Breast epithelium (tissue), 3 donors: Measurements from ENCODE around the gene GSG1.

ENCODE experiments used
- POLR2A ChIP-seq: fragments of 450-650 bp; IDR thresholded peaks from one replicate; pipeline ENCODE4 v1.6.1; 2016; ENCODE audit warnings: antibody characterized with exemption, mild to moderate bottlenecking, moderate library complexity
- TF ChIP-seq, protein P1 (sequence below), 3 donors: fragments of 450-650 bp; IDR thresholded peaks; one replicate each; pipeline ENCODE4 v1.5.1; 2016 to 2017; ENCODE audit warnings: antibody characterized with exemption in 3 of 3, mild to moderate bottlenecking in 3 of 3, moderate library complexity in 3 of 3

DNA sequence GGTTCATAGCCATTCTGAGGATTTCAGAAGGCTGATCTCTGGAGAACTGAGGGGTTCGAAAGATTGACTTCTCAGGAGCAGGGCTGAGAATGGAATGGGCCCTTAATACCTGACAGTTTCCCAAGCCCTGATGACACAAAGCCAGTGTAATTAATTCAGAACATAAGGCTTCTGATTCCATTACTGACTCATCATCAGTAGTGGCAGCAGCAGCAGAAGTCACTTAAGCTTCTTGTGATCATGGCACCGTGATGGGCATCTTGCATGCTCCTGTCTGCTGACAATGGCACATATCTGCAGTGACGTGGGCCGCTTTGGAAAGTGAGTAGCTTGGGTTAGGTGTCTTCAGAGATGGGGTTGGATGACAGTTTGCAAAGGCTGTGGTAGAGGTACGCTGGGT is 38.2 kb upstream of the GSG1 start:
- TF ChIP-seq, protein P1, sequence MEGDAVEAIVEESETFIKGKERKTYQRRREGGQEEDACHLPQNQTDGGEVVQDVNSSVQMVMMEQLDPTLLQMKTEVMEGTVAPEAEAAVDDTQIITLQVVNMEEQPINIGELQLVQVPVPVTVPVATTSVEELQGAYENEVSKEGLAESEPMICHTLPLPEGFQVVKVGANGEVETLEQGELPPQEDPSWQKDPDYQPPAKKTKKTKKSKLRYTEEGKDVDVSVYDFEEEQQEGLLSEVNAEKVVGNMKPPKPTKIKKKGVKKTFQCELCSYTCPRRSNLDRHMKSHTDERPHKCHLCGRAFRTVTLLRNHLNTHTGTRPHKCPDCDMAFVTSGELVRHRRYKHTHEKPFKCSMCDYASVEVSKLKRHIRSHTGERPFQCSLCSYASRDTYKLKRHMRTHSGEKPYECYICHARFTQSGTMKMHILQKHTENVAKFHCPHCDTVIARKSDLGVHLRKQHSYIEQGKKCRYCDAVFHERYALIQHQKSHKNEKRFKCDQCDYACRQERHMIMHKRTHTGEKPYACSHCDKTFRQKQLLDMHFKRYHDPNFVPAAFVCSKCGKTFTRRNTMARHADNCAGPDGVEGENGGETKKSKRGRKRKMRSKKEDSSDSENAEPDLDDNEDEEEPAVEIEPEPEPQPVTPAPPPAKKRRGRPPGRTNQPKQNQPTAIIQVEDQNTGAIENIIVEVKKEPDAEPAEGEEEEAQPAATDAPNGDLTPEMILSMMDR (IDR thresholded peaks at IDR 0.05): no peak
- TF ChIP-seq POLR2A: no peak
